ENCODE results near the gene DGCR2.

GRCh38 chr22:19167106-19167869 is 45.1 kb upstream of the DGCR2 start:
- TF ChIP-seq YY1 (IDR thresholded peaks at IDR 0.05; ENCODE audit: insufficient read depth, insufficient read length) (no peak), ZNF274 (IDR thresholded peaks at IDR 0.05; ENCODE audit: low read depth, low read length) (no peak)
